Omental fat pad (tissue), 4 donors: ENCODE measurements around the gene ZNF772. TPM values are rescaled to one million over a fixed set of nuclear protein-coding genes. Genes with fewer than 3 reads are reported as not detected.

Source experiments
- ATAC-seq: fragments of 150-250 bp; one replicate; pipeline ENCODE4 v1.9.1; 2016; ENCODE audit warnings: mild to moderate bottlenecking, moderate library complexity; ENCODE audit not compliant: low FRiP score
- DNase-seq: peaks from one replicate; pipeline ENCODE4 v3.0.0-alpha.2; 2019; ENCODE audit warnings: low spot score
- total RNA-seq, 4 donors: library from RNA; depleted of rRNA; stranded (reverse); fragments of >200 nt; gene quantifications; one replicate each; pipeline ENCODE4 v1.1.0, GENCODE V29; 2016
- TF ChIP-seq, protein P1 (sequence below), 3 donors: fragments of 450-650 bp; IDR thresholded peaks; one replicate each; pipeline ENCODE4 v1.5.1; 2016 to 2017; ENCODE audit warnings: antibody characterized with exemption in 3 of 3, mild to moderate bottlenecking in 3 of 3, moderate library complexity in 2 of 3

The ZNF772 gene
- total RNA-seq, 4 donors from 2014 or later = 4.5 to 17.2 (median 8.6) TPM

DNA sequence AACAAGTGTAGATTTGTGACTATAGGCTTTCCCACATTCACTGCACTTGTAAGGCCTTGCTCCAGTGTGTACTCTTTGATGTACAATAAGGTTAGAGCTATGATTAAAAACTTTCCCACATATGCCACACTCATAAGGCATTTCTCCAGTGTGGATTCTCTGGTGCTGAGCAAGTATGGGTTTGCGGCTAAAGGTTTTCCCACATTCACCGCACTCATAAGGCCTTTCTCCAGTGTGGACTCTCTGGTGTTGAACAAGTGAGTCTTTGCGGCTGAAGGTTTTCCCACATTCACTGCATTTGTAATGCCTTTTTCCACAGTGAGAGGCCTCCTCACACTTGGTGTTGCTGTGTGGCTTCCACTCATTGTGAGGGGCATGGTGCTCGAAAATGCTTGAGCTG, 3.7 kb downstream of the ZNF772 start:
- TF ChIP-seq, protein P1, sequence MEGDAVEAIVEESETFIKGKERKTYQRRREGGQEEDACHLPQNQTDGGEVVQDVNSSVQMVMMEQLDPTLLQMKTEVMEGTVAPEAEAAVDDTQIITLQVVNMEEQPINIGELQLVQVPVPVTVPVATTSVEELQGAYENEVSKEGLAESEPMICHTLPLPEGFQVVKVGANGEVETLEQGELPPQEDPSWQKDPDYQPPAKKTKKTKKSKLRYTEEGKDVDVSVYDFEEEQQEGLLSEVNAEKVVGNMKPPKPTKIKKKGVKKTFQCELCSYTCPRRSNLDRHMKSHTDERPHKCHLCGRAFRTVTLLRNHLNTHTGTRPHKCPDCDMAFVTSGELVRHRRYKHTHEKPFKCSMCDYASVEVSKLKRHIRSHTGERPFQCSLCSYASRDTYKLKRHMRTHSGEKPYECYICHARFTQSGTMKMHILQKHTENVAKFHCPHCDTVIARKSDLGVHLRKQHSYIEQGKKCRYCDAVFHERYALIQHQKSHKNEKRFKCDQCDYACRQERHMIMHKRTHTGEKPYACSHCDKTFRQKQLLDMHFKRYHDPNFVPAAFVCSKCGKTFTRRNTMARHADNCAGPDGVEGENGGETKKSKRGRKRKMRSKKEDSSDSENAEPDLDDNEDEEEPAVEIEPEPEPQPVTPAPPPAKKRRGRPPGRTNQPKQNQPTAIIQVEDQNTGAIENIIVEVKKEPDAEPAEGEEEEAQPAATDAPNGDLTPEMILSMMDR (IDR thresholded peaks at IDR 0.05) = no peak
- ATAC-seq = no peak
- no peak for DNase-seq

DNA sequence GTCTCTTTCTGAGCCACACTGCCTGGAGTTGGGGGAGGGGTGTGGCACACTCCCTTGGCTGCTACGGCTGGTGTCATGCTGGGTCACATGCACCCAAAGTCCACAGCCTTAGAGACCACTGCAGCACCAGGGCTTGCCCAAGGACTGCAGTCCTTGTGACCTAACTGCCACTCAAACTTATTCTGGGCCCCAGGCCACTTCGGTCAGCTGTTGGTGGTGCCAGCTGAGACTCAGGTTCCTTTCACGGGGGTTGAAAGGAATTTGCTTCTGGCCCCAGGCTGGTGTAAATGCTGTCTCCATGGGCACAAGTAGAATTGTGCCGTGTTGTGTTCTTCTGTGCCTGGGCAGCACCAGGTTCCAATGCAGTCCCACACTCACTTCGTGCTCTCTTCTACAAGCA, 10.9 kb downstream of the ZNF772 start:
- ATAC-seq (no peak), DNase-seq (no peak)
- TF ChIP-seq, protein P1 (IDR thresholded peaks at IDR 0.05) = no peak

DNA sequence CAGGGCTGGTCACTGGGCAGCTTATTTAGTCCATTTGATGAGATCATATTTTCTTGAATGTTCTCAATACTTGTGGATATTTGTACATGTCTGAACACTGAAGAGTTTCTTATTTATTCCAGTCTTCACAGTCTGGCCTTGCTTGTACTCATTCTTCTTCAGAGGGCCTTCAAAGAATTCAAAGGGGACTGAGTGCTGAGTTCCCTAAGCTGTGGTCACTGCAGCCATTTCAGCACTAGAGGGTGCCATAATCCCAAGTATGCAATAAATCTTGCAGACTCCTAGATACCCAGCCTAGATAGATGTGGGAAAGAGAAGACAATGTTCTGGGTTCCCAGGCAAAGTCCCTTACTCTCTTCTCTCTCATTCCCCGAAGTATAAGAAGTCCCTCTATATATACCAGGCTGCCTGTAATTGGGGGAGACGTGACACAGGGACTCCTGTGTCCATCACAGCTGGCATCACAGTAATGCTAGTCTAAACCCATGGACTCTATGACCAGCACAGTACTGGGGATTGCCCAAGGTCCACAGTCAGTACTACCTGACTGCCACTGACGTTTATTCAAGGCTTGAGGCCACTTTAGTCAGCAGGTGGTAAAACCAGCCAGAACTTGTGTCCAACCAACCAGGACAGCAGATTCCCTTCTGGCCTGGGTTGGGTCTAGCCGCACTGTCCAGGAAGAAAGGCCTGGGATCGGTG, 11.5 kb downstream of the ZNF772 start:
- TF ChIP-seq, protein P1 (IDR thresholded peaks at IDR 0.05) = no peak
- no peak for ATAC-seq
- DNase-seq = no peak

DNA sequence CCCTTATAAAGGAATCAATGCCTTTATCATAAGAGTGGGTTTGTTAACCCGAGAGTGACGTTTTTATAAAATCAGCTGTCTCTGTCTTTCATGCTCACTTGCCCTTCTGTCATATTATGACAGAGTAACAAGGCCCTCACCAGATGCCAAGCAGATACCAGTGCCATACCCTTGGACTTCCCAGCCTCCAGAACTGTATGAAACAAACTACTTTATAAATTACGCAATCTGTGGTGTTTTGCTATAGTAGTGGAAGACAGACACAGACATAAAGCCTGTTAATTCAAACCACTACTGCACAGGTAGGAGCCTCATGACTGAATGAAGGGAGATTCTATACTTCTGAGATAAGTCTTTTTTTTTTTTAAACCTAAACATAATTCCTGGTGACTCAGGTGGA, 25.1 kb downstream of the ZNF772 start:
- TF ChIP-seq, protein P1 (IDR thresholded peaks at IDR 0.05) = no peak
- DNase-seq = no peak
- ATAC-seq = no peak

DNA sequence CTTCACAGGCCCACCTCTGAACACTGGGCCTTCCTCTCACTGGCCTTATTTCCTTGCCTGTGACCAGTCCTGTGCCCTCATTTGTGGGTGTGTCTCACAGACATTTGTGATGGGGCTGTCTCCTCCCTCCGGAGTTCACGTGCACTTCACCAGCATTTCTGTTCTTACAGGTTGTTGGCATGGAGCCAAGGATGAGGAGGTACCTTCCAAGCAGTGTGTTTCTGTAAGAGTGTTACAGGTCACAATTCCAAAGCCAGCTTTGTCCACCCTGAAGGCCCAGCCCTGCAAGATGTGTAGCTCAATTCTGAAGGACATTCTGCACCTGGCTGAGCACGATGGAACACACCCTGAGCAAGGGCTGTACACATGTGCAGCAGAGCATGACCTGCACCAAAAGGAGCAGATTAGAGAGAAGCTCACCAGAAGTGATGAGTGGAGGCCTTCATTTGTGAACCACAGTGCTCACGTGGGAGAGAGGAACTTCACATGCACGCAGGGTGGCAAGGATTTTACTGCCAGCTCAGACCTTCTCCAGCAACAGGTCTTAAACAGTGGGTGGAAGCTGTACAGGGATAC, 34.2 kb downstream of the ZNF772 start:
- ATAC-seq = no peak

DNA sequence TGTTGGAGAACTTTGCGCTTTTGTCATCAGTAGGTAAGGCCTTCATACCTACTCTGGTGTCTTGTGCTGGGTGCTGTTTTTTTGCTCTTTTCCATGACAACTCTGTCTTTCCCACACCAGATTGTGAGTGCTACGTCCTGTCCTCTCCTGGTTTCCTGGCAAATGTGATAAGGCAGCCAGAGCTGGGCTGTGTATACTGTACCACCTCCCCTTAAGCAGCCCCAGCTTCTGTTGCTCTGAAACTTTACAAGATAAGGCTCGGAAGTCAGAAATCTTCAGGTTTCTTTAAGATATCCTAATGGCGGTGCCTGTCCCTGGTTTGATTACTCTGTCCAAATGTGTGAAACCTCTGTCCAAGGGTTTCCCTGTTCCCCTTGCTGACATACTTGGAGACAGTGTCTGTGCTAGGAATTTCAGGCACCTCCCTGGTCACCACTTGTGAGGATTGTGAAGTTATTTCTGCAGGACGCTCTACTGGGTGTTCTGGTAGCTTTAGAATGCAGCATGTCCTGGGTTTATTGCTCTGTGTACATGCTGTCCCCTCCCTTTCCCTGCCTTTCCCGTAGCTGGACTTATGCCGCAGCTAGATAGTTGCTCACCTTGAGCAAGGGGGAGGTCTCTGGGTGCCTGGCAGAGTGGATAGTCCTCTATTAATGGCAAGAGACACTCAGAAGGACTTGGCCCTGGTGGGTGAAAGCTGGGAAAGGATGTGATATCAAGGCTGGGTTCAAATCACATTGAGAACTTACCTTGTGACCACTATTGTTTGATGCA, 35.2 kb downstream of the ZNF772 start:
- ATAC-seq (no peak), DNase-seq (no peak)
- TF ChIP-seq, protein P1 (IDR thresholded peaks at IDR 0.05) = no peak

More for the DNA sequence above, 34.2 kb downstream of the ZNF772 start:
- no peak for DNase-seq
- TF ChIP-seq, protein P1 (IDR thresholded peaks at IDR 0.05) = no peak
